ENCODE results near the gene NUMBL. TPM values are rescaled to one million over a fixed set of nuclear protein-coding genes. Genes with fewer than 3 reads are reported as not detected.

Gene NUMBL
- total and polyA plus RNA-seq, 2 of the 13 experiments (the other 11 are each of a cell fraction or from before 2014, with no cell fraction given): 0.49 to 2.3 TPM

- TF ChIP-seq HIC2 (CRISPR knock-in tag; IDR thresholded peaks at IDR 0.05; ENCODE audit: low read depth) (no peak), PREB (CRISPR knock-in tag; IDR thresholded peaks at IDR 0.05) (peak; percentile 89; the same call in 1 of the 2 replicates), MYC (CRISPR knock-in tag; IDR thresholded peaks at IDR 0.05; ENCODE audit: borderline replicate concordance) (peak; percentile 100), SATB2 (CRISPR knock-in tag; IDR thresholded peaks at IDR 0.05) (no peak), THAP11 (CRISPR knock-in tag; IDR thresholded peaks at IDR 0.05) (peak; percentile 66), BCL6 (CRISPR knock-in tag; IDR thresholded peaks at IDR 0.05) (0 out of 2 replicates have a peak, but pooled peaks have one; percentile 28), MAFK (conservative IDR thresholded peaks at IDR 0.05 in 1 of 2, IDR thresholded peaks at IDR 0.05 in 1 of 2; ENCODE audit: low read length in 2 of 2) (no peak), TBX3 (IDR thresholded peaks at IDR 0.05; ENCODE audit: borderline replicate concordance) (no peak), AGO2 (optimal IDR thresholded peaks at IDR 0.05; ENCODE audit: low read depth, low read length) (peak; percentile 23), ZNF629 (CRISPR knock-in tag; conservative IDR thresholded peaks at IDR 0.05) (0 out of 2 replicates have a peak, but pooled peaks have one; percentile 40), NCOA1 (CRISPR knock-in tag; IDR thresholded peaks at IDR 0.05) (no peak), ZNF547 (CRISPR knock-in tag; IDR thresholded peaks at IDR 0.05) (0 out of 2 replicates have a peak, but pooled peaks have one; percentile 0), ZNF205 (CRISPR knock-in tag; IDR thresholded peaks at IDR 0.05) (peak; percentile 63; the same call in 1 of the 2 replicates), CBX2 (IDR thresholded peaks at IDR 0.05; ENCODE audit: low read depth, low read length) (no peak), CBX2 (CRISPR knock-in tag; IDR thresholded peaks at IDR 0.05; ENCODE audit: low read depth) (peak; percentile 85; the same call in 1 of the 2 replicates), ZIK1 (CRISPR knock-in tag; IDR thresholded peaks at IDR 0.05; ENCODE audit: borderline replicate concordance, low read depth) (0 out of 2 replicates have a peak, but pooled peaks have one; percentile 44), ZNF138 (CRISPR knock-in tag; IDR thresholded peaks at IDR 0.05; ENCODE audit: low read depth) (no peak)
- TF ChIP-seq, protein P1, sequence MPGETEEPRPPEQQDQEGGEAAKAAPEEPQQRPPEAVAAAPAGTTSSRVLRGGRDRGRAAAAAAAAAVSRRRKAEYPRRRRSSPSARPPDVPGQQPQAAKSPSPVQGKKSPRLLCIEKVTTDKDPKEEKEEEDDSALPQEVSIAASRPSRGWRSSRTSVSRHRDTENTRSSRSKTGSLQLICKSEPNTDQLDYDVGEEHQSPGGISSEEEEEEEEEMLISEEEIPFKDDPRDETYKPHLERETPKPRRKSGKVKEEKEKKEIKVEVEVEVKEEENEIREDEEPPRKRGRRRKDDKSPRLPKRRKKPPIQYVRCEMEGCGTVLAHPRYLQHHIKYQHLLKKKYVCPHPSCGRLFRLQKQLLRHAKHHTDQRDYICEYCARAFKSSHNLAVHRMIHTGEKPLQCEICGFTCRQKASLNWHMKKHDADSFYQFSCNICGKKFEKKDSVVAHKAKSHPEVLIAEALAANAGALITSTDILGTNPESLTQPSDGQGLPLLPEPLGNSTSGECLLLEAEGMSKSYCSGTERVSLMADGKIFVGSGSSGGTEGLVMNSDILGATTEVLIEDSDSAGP (CRISPR knock-in tag; IDR thresholded peaks at IDR 0.05; ENCODE audit: borderline replicate concordance): peak; percentile 84
- TF ChIP-seq, protein P2, sequence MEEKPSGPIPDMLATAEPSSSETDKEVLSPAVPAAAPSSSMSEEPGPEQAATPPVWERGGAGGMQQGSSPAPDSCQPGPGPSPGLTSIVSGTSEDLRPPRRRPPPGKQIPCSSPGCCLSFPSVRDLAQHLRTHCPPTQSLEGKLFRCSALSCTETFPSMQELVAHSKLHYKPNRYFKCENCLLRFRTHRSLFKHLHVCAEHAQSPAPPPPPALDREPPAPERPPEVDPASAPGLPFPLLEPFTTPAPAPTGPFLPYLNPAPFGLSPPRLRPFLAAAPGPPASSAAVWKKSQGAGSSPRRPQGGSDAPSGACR (CRISPR knock-in tag; IDR thresholded peaks at IDR 0.05): peak; percentile 65; the same call in 1 of the 2 replicates
- TF ChIP-seq, protein P3, sequence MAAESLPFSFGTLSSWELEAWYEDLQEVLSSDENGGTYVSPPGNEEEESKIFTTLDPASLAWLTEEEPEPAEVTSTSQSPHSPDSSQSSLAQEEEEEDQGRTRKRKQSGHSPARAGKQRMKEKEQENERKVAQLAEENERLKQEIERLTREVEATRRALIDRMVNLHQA (CRISPR knock-in tag; IDR thresholded peaks at IDR 0.05): no peak
- TF ChIP-seq, protein P4, sequence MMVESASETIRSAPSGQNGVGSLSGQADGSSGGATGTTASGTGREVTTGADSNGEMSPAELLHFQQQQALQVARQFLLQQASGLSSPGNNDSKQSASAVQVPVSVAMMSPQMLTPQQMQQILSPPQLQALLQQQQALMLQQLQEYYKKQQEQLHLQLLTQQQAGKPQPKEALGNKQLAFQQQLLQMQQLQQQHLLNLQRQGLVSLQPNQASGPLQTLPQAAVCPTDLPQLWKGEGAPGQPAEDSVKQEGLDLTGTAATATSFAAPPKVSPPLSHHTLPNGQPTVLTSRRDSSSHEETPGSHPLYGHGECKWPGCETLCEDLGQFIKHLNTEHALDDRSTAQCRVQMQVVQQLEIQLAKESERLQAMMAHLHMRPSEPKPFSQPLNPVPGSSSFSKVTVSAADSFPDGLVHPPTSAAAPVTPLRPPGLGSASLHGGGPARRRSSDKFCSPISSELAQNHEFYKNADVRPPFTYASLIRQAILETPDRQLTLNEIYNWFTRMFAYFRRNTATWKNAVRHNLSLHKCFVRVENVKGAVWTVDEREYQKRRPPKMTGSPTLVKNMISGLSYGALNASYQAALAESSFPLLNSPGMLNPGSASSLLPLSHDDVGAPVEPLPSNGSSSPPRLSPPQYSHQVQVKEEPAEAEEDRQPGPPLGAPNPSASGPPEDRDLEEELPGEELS (CRISPR knock-in tag; IDR thresholded peaks at IDR 0.05): no peak
These were observed 27.3 kb downstream of the NUMBL start (continued) for GRCh38 chr19:40662925-40663694.

All from HepG2 (cell line).